Endothelial cell of umbilical vein (primary cell): ENCODE results near the gene CRYL1. TPM values are rescaled to one million over a fixed set of nuclear protein-coding genes. Genes with fewer than 3 reads are reported as not detected.

ENCODE experiments used
- BruUV-seq: library from RNA; stranded (reverse); fragments of 400-500 nt; replicated peaks from 2 replicates; lab custom pipeline; 2021; lab: Mats Ljungman, UMichigan
- CTCF ChIA-PET: fragments of 300-600, 350-600 bp; sonication (Branson Sonifier 250); formaldehyde crosslinking; loops from one replicate; lab custom pipeline; 2021; ENCODE audit warnings: antibody characterized with exemption, inconsistent platforms; lab: Charles Lee
- POLR2A ChIA-PET: fragments of 300-600, 350-600 bp; sonication (Branson Sonifier 250); formaldehyde crosslinking; loops from one replicate; lab custom pipeline; 2021; ENCODE audit warnings: antibody characterized with exemption, inconsistent platforms; lab: Charles Lee
- DNase-seq: peaks from one replicate; pipeline ENCODE4 v3.0.0-alpha.2; 2011; ENCODE audit warnings: low read depth, low spot score
- FAIRE-seq: peaks from 2 replicates; lab custom pipeline; 2011; peaks lifted over from hg19 to GRCh38; lab: Jason Lieb, UNC
- H2AFZ ChIP-seq: 2 replicates; pipeline ENCODE4 v1.6.0; 2012; ENCODE audit warnings: low read depth, low read length, control low read depth, inconsistent platforms
- H3K27ac ChIP-seq: 2 replicates; pipeline ENCODE4 v1.5.1; 2011; ENCODE audit warnings: low read depth, mild to moderate bottlenecking, control low read depth, low read length, moderate library complexity; ENCODE audit not compliant: insufficient read depth
- H3K27me3 ChIP-seq, 2 experiments: 2 replicates each; pipeline versions ENCODE4 v1.6.0 to v1.6.1; 2011; ENCODE audit warnings: low read length in 2 of 2, mixed read lengths in 1 of 2; ENCODE audit not compliant: control insufficient read depth in 2 of 2, insufficient read depth in 2 of 2
- H3K36me3 ChIP-seq, 2 experiments: 2 replicates in 1 of 2; 3 replicates in 1 of 2; pipeline ENCODE4 v1.5.1; 2011; ENCODE audit warnings: low read length in 2 of 2, mild to moderate bottlenecking in 1 of 2, moderate library complexity in 1 of 2; ENCODE audit not compliant: control insufficient read depth in 2 of 2, insufficient read depth in 2 of 2; ENCODE audit errors: extremely low read depth in 1 of 2
- H3K4me1 ChIP-seq: 3 replicates; pipeline ENCODE4 v1.5.1; 2011; ENCODE audit warnings: mild to moderate bottlenecking, low read length; ENCODE audit not compliant: control insufficient read depth, insufficient read depth; ENCODE audit errors: extremely low read depth
- H3K4me2 ChIP-seq: 2 replicates; pipeline ENCODE4 v1.6.1; 2011; ENCODE audit warnings: low read length, control low read depth, mixed read lengths; ENCODE audit not compliant: insufficient read depth
- H3K4me3 ChIP-seq, 3 experiments: fragments of 200-600 bp in 1 of 3; sonication (generic), shearing (Covaris generic) in 1 of 3; replicated peaks in 1 of 3; 2 replicates each; pipeline ENCODE4 v1.5.1; 2011 to 2016; ENCODE audit warnings: control low read depth in 3 of 3, low read length in 3 of 3, mild to moderate bottlenecking in 2 of 3, inconsistent platforms in 1 of 3, low read depth in 1 of 3, moderate library complexity in 1 of 3; ENCODE audit not compliant: insufficient read depth in 1 of 3
- H3K79me2 ChIP-seq: 2 replicates; pipeline ENCODE4 v1.6.0; 2012; ENCODE audit warnings: low read length, inconsistent platforms; ENCODE audit not compliant: control insufficient read depth, insufficient read depth
- H3K9ac ChIP-seq: replicated peaks from 2 replicates; pipeline ENCODE3; 2011; ENCODE audit warnings: low read length, control low read depth; ENCODE audit not compliant: insufficient read depth; ENCODE audit errors: extremely low read depth
- H3K9me1 ChIP-seq: replicated peaks from 3 replicates; pipeline ENCODE4 v1.6.0; 2011; ENCODE audit warnings: mild to moderate bottlenecking, low read length; ENCODE audit not compliant: control insufficient read depth, insufficient read depth; ENCODE audit errors: extremely low read depth
- H3K9me3 ChIP-seq: replicated peaks from 2 replicates; pipeline ENCODE4 v1.5.1; 2012; ENCODE audit warnings: low read length, inconsistent platforms; ENCODE audit not compliant: control insufficient read depth, insufficient read depth
- H4K20me1 ChIP-seq: replicated peaks from 2 replicates; pipeline ENCODE3; 2011; ENCODE audit warnings: mild to moderate bottlenecking, low read length; ENCODE audit not compliant: control insufficient read depth, insufficient read depth; ENCODE audit errors: extremely low read depth
- CTCF ChIP-seq, 2 donors: IDR thresholded peaks; 1 replicate in 1 of 2; 2 replicates in 1 of 2; pipeline ENCODE4 v1.5.1; 2011; ENCODE audit warnings: low read length in 2 of 2, mild to moderate bottlenecking in 2 of 2, moderate library complexity in 2 of 2, control low read depth in 1 of 2, inconsistent platforms in 1 of 2, low read depth in 1 of 2; ENCODE audit not compliant: insufficient read depth in 1 of 2; ENCODE audit errors: extremely low read depth in 1 of 2
- EZH2 ChIP-seq: IDR thresholded peaks from 2 replicates; pipeline ENCODE4 v1.6.1; 2012; ENCODE audit warnings: borderline replicate concordance, low read depth, mild to moderate bottlenecking, moderate library complexity, low read length, inconsistent platforms; ENCODE audit not compliant: severe bottlenecking
- FOS ChIP-seq: IDR thresholded peaks from 2 replicates; pipeline ENCODE4 v1.6.1; 2011; ENCODE audit warnings: mild to moderate bottlenecking, low read length, moderate library complexity, borderline replicate concordance; ENCODE audit not compliant: insufficient read depth
- GATA2 ChIP-seq: IDR thresholded peaks from 2 replicates; pipeline ENCODE4 v1.7.0; 2011; ENCODE audit warnings: low read depth, mild to moderate bottlenecking, moderate library complexity, mixed read lengths, low read length; ENCODE audit not compliant: insufficient read length, insufficient read depth
- JUN ChIP-seq: IDR thresholded peaks from 2 replicates; pipeline ENCODE4 v1.6.1; 2011; ENCODE audit warnings: borderline replicate concordance, low read depth; ENCODE audit not compliant: insufficient read length, insufficient read depth
- MAX ChIP-seq: IDR thresholded peaks from 2 replicates; pipeline ENCODE4 v1.6.1; 2011; ENCODE audit not compliant: insufficient read depth, insufficient read length
- MYC ChIP-seq: IDR thresholded peaks from one replicate; pipeline ENCODE4 v1.6.1; 2011; ENCODE audit warnings: mild to moderate bottlenecking, low read depth, low read length
- POLR2A ChIP-seq: IDR thresholded peaks from 2 replicates; pipeline ENCODE4 v1.6.1; 2012; ENCODE audit warnings: low read depth, mild to moderate bottlenecking, control low read depth, low read length
- POLR2AphosphoS5 ChIP-seq: IDR thresholded peaks from 2 replicates; pipeline ENCODE4 v1.6.1; 2012; ENCODE audit warnings: low read depth, mild to moderate bottlenecking, control low read depth, low read length, moderate library complexity; ENCODE audit not compliant: insufficient read depth
- dilution Hi-C: fragments of 300-500 bp; cut with MboI; formaldehyde crosslinking; loops from one replicate; pipeline ENCODE4 v1.15.0; 2019; ENCODE audit warnings: low sequenced_read_pairs; ENCODE audit not compliant: extremely low pct_ligation_motif_present
- intact Hi-C: fragments of 100-400 bp; cut with micrococcal nuclease; formaldehyde crosslinking; loops from one replicate; pipeline ENCODE4 v1.10.0; 2022
- polyA plus RNA-seq, 4 experiments: library from polyadenylated mRNA; depleted of rRNA in 3 of 4; stranded (reverse) in 3 of 4; unstranded in 1 of 4; fragments of >200 nt; gene quantifications; 2 replicates each; pipeline versions ENCODE4 v1.2.1 to v1.2.3, GENCODE V29; 2011 to 2012; ENCODE audit warnings: missing spikeins in 1 of 4
- total RNA-seq: library from RNA; stranded (reverse); gene quantifications from 2 replicates; pipeline ENCODE4 v1.2.3, GENCODE V29; 2021

The CRYL1 gene
- total and polyA plus RNA-seq, 2 donors (not counting 3 experiments of a cell fraction or from before 2014, with no cell fraction given), result 13.9 to 39.0 TPM

DNA sequence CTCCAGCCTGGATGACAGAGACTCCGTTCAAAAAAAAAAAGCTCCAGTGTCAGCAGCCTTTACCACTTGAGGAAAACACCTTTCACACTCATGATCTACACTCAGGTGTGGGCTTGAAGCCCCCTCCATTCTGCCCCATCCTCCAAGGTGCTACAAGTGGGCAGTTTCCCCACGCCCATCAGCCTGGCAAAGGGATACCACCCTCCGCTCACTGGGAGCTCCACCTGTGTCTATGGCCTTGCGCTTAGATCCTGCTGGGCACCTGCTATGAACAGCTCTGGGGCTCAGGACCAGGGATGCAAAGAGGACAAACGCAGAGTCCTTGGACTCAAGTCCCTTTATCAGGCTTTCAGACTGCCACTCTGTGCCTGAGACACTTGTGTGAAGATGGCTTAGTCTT, 127.8 kb downstream of the CRYL1 start:
- no peaks in the 10 kb centered on the region for H4K20me1 ChIP-seq
- H3K36me3 ChIP-seq, result no peaks in the 10 kb centered on the region
- H3K27me3 ChIP-seq, result no peaks in the 10 kb centered on the region
- no peaks in the 10 kb centered on the region for H3K79me2 ChIP-seq
- H3K9ac ChIP-seq, result no peak overlapping the region
- no peak overlapping the region for H2AFZ ChIP-seq
- ChIA-PET CTCF (no interaction called here), POLR2A (no interaction called here)
- no TSS peak for BruUV-seq
- H3K4me2 ChIP-seq, result no peak overlapping the region
- H3K9me1 ChIP-seq, result no peaks in the 10 kb centered on the region
- H3K9me3 ChIP-seq, result no peaks in the 10 kb centered on the region
- H3K27ac ChIP-seq, result no peak overlapping the region
- dilution Hi-C loops, result no loop called here
- no peak for FAIRE-seq
- H3K4me1 ChIP-seq, result no peaks in the 10 kb centered on the region
- TF ChIP-seq EZH2, result no peak
- TF ChIP-seq CTCF (IDR thresholded peaks at IDR 0.05; ENCODE audit: extremely low read depth in 1 of 2, insufficient read depth in 1 of 2, low read depth in 1 of 2, low read length in 2 of 2), result no peak
- TF ChIP-seq POLR2A, result no peak
- no peak for TF ChIP-seq JUN
- no peak for TF ChIP-seq MAX
- TF ChIP-seq MYC, result no peak
- TF ChIP-seq GATA2, result no peak
- TF ChIP-seq POLR2AphosphoS5, result no peak
- TF ChIP-seq FOS, result no peak
- intact Hi-C loops, result no loop called here
- DNase-seq, result no peak
- no peak overlapping the region for H3K4me3 ChIP-seq
